Activated naive CD8-positive, alpha-beta T cell (primary cell): ENCODE results near the gene MIPEP.

Experiments
- H3K27ac Mint-ChIP-seq: one replicate; pipeline ENCODE4 v1.8.0; 2021; ENCODE audit warnings: mixed read lengths
- H3K27me3 Mint-ChIP-seq: one replicate; pipeline ENCODE4 v1.8.0; 2021; ENCODE audit warnings: mixed read lengths
- H3K36me3 Mint-ChIP-seq: one replicate; pipeline ENCODE4 v1.8.0; 2021; ENCODE audit warnings: mixed read lengths
- H3K4me1 Mint-ChIP-seq: one replicate; pipeline ENCODE4 v1.8.0; 2021; ENCODE audit warnings: low read depth, mixed read lengths
- H3K4me3 Mint-ChIP-seq: one replicate; pipeline ENCODE4 v1.8.0; 2021; ENCODE audit warnings: mild to moderate bottlenecking, mixed read lengths
- H3K9me3 Mint-ChIP-seq: one replicate; pipeline ENCODE4 v1.8.0; 2021; ENCODE audit warnings: low read depth, mixed read lengths

The MIPEP gene

DNA sequence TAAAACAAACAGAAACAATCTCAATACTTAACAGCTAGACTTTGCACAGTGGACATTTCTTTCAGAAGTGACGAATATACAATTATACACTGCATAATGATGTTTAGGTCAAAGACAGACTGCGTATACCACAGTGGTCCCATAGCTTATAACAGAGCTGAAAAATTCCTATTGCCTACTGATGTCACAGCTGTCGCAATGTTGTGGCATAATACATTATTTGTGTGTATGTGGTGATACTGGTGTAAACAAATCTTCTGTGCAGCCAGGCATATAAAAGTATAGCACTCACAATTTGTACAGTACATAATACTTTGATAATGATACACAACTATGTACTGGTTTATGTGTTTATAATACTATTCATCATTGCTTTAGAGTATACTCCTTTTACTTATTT is 202.3 kb downstream of the MIPEP start:
- Mint-ChIP-seq H3K4me3 (no peak overlapping the region), H3K4me1 (no peaks in the 10 kb centered on the region), H3K27ac (no peak overlapping the region), H3K9me3 (peaks cover 8% of the 10 kb centered on the region), H3K36me3 (peaks cover 2% of the 10 kb centered on the region), H3K27me3 (no peaks in the 10 kb centered on the region)

DNA sequence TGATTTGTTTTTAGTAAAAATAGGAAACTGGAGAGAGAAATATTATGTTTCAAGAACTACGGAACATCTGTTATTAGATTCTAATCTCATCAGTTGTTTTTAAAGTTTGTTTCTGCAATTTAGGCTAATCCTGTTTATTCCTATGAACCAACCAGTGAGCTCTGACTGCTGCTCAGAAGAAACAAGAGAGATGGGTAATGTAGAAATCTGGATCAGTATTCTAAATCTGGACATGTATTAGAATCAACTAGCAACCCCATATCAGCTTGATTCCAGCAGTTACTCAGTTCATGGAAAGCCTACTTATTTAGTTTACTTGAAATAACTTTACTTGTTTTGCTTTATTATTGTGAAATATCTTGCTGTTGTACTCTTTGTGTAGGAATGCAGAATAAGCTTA is 203.8 kb downstream of the MIPEP start:
- no peaks in the 10 kb centered on the region for H3K27me3 Mint-ChIP-seq
- no peak overlapping the region for H3K27ac Mint-ChIP-seq
- H3K9me3 Mint-ChIP-seq, result peaks cover 8% of the 10 kb centered on the region

DNA sequence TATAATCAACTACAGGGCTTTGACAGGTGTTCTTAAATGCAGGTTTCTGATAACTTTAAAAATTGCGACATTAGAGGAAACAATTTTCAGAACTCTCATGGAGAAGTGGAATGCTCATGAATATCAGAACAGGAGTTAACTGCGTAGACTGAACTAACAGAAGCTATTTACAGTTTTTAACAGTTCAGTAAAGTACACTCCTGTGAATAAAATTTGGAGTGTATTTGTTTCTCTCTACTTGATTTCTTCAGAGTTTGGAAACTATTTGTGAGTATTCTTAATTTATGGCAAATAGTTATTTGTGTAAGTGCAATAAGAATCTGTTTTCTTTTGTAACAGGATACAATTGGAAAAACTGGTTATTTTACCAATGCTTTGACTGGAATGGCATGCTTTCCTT is 204.6 kb downstream of the MIPEP start:
- Mint-ChIP-seq H3K9me3 (peaks cover 8% of the 10 kb centered on the region), H3K36me3 (peaks cover 2% of the 10 kb centered on the region), H3K4me1 (no peaks in the 10 kb centered on the region), H3K27me3 (no peaks in the 10 kb centered on the region), H3K27ac (no peak overlapping the region), H3K4me3 (no peak overlapping the region)

More for the DNA sequence above, 203.8 kb downstream of the MIPEP start:
- no peaks in the 10 kb centered on the region for H3K4me1 Mint-ChIP-seq
- peaks cover 2% of the 10 kb centered on the region for H3K36me3 Mint-ChIP-seq
- no peak overlapping the region for H3K4me3 Mint-ChIP-seq

DNA sequence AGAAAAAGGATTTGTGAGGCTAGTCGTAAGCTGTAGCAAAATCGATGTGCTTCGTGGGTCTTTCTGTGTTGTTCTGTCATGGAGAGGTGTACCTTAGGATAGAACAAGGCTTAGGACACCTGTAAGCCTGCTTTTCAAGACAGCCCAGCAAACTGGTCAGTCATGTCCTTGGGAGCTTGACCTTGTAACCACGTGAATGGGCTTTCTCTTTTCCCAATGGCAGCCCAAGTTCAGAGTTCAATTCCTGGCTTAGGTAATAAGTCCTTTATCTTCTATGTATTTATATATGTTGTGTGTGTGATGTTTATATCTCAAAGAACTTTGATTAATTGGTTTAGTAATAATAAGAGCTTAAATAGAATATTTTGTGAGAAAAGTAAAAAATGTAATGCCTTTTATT is 206.1 kb downstream of the MIPEP start:
- Mint-ChIP-seq H3K27ac (no peak overlapping the region), H3K27me3 (no peaks in the 10 kb centered on the region), H3K9me3 (peaks cover 8% of the 10 kb centered on the region), H3K4me3 (no peak overlapping the region), H3K4me1 (peaks cover 10% of the 10 kb centered on the region), H3K36me3 (peaks cover 2% of the 10 kb centered on the region)

DNA sequence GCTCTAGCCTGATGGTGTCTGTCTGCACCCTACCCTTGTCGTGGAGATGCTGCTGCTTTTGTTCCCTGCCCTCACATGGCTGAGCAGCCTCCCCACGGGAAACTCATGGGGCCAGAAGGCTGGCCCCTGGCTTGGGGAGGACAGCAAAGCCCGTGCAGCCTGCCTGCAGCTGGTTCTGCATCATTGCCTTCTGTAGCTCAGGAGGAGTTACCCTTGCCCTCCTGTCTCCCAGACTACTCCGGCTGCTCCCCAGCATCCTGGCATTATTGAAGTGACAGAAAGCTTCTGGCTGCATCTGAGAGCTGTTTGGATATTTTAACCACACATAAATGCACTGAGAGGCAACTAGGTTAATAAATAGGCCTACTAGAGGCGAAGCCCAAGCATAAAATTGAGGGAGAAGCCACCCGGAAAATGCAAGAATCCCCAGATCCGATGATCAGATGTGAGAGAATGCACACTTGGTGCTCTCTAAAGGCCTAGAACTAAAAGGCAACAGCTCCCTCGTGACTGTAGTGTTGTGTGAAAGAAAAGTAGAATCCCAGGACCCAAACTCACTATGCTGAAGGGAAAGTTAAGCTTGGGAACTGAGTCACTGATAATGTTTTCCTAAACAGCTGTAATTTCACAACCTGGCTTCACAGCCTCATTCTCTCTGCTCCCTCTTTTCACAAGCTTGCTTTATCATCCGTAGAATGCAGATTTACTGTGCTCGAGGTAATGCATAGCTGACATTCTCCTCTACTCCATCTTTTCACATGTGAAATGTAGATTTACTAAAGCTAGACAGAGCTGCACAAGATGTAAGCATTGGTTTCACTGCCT is 208.1 kb downstream of the MIPEP start:
- H3K9me3 Mint-ChIP-seq, result peaks cover 8% of the 10 kb centered on the region
- H3K27me3 Mint-ChIP-seq, result peaks cover 2% of the 10 kb centered on the region
- H3K4me1 Mint-ChIP-seq, result peaks cover 10% of the 10 kb centered on the region
- H3K4me3 Mint-ChIP-seq, result no peak overlapping the region
- H3K27ac Mint-ChIP-seq, result no peak overlapping the region
- H3K36me3 Mint-ChIP-seq, result peaks cover 2% of the 10 kb centered on the region
